ENCODE results near the gene PRKCH. TPM values are rescaled to one million over a fixed set of nuclear protein-coding genes. Genes with fewer than 3 reads are reported as not detected.

Gene PRKCH
- total and polyA plus RNA-seq, 2 donors (not counting 3 experiments of a cell fraction or from before 2014, with no cell fraction given) = 97.7 to 103 TPM

- H3K36me3 ChIP-seq (ENCODE audit: control insufficient read depth in 2 of 2, extremely low read depth in 1 of 2, insufficient read depth in 2 of 2, low read length in 2 of 2) = no peaks in the 10 kb centered on the region
- FAIRE-seq (peak; percentile 83), DNase-seq (ENCODE audit: low read depth, low spot score) (peak; percentile 91)
- no peaks in the 10 kb centered on the region for H3K27me3 ChIP-seq (ENCODE audit: control insufficient read depth in 2 of 2, insufficient read depth in 2 of 2, low read length in 2 of 2)
- no peak overlapping the region for H3K9ac ChIP-seq (replicated peaks; ENCODE audit: extremely low read depth, insufficient read depth, low read length)
- H3K4me2 ChIP-seq (ENCODE audit: insufficient read depth, low read length) = peak overlapping the region; percentile 0
- dilution Hi-C loops (cut with MboI; ENCODE audit: extremely low pct_ligation_motif_present, low sequenced_read_pairs) = no loop called here
- no TSS peak for BruUV-seq (replicated peaks)
- peak overlapping the region; percentile 22 for H3K27ac ChIP-seq (ENCODE audit: insufficient read depth, low read depth, low read length)
- H2AFZ ChIP-seq (ENCODE audit: low read depth, low read length) = peak overlapping the region; percentile 1
- ChIA-PET POLR2A (interaction anchor here (0.6 to 1.0 kb wide), 2 partner anchors 24 to 507 kb away, joined by 3 to 5 read pairs; no protein-coding TSS in a partner anchor), CTCF (interaction anchor here (0.6 to 2.1 kb wide), 8 partner anchors 10 to 83 kb away, joined by 3 to 10 read pairs (median 6); no protein-coding TSS in a partner anchor)
- no peaks in the 10 kb centered on the region for H3K9me1 ChIP-seq (replicated peaks; ENCODE audit: control insufficient read depth, extremely low read depth, insufficient read depth, low read length)
- intact Hi-C loops (cut with micrococcal nuclease) = loop anchor here (1.0 kb wide), 1 partner anchor 24 kb away; no protein-coding TSS in a partner anchor
- H3K9me3 ChIP-seq (replicated peaks; ENCODE audit: control insufficient read depth, insufficient read depth, low read length) = no peaks in the 10 kb centered on the region
- TF ChIP-seq MYC (IDR thresholded peaks at IDR 0.05; ENCODE audit: low read depth, low read length) = no peak
- TF ChIP-seq FOS (IDR thresholded peaks at IDR 0.05; ENCODE audit: borderline replicate concordance, insufficient read depth, low read length) = peak; percentile 62
- H3K79me2 ChIP-seq (ENCODE audit: control insufficient read depth, insufficient read depth, low read length) = no peaks in the 10 kb centered on the region
- no peaks in the 10 kb centered on the region for H4K20me1 ChIP-seq (replicated peaks; ENCODE audit: control insufficient read depth, extremely low read depth, insufficient read depth, low read length)
- H3K4me1 ChIP-seq (ENCODE audit: control insufficient read depth, extremely low read depth, insufficient read depth, low read length) = peaks cover 17% of the 10 kb centered on the region
- no peak overlapping the region for H3K4me3 ChIP-seq (replicated peaks in 1 of 3; ENCODE audit: insufficient read depth in 1 of 3, low read depth in 1 of 3, low read length in 3 of 3)
Measured at GRCh38 chr14:61585598-61586543, 264.5 kb downstream of the PRKCH start.

- no peak overlapping the region for H3K4me3 ChIP-seq (replicated peaks in 1 of 3; ENCODE audit: insufficient read depth in 1 of 3, low read depth in 1 of 3, low read length in 3 of 3)
- H3K36me3 ChIP-seq (ENCODE audit: control insufficient read depth in 2 of 2, extremely low read depth in 1 of 2, insufficient read depth in 2 of 2, low read length in 2 of 2) = no peaks in the 10 kb centered on the region
- POLR2A ChIA-PET = interaction anchor here (1.0 kb wide), 1 partner anchor 25 kb away, joined by 3 read pairs; no protein-coding TSS in a partner anchor
- H3K79me2 ChIP-seq (ENCODE audit: control insufficient read depth, insufficient read depth, low read length) = no peaks in the 10 kb centered on the region
- no peaks in the 10 kb centered on the region for H4K20me1 ChIP-seq (replicated peaks; ENCODE audit: control insufficient read depth, extremely low read depth, insufficient read depth, low read length)
- no peak overlapping the region for H2AFZ ChIP-seq (ENCODE audit: low read depth, low read length)
- H3K4me2 ChIP-seq (ENCODE audit: insufficient read depth, low read length) = no peak overlapping the region
- no peaks in the 10 kb centered on the region for H3K9me3 ChIP-seq (replicated peaks; ENCODE audit: control insufficient read depth, insufficient read depth, low read length)
- H3K27me3 ChIP-seq (ENCODE audit: control insufficient read depth in 2 of 2, insufficient read depth in 2 of 2, low read length in 2 of 2) = no peaks in the 10 kb centered on the region
- CTCF ChIA-PET = interaction anchor here (1.2 to 2.1 kb wide), 6 partner anchors 10 to 30 kb away, joined by 3 to 10 read pairs (median 6); no protein-coding TSS in a partner anchor
- H3K9me1 ChIP-seq (replicated peaks; ENCODE audit: control insufficient read depth, extremely low read depth, insufficient read depth, low read length) = no peaks in the 10 kb centered on the region
- intact Hi-C loops (cut with micrococcal nuclease) (loop anchor here (1.0 kb wide), 1 partner anchor 24 kb away; no protein-coding TSS in a partner anchor), dilution Hi-C loops (cut with MboI; ENCODE audit: extremely low pct_ligation_motif_present, low sequenced_read_pairs) (no loop called here)
- FAIRE-seq = no peak
- TF ChIP-seq FOS (IDR thresholded peaks at IDR 0.05; ENCODE audit: borderline replicate concordance, insufficient read depth, low read length) (peak; percentile 47), CTCF (IDR thresholded peaks at IDR 0.05; ENCODE audit: extremely low read depth in 1 of 2, insufficient read depth in 1 of 2, low read depth in 1 of 2, low read length in 2 of 2) (no peak)
- H3K9ac ChIP-seq (replicated peaks; ENCODE audit: extremely low read depth, insufficient read depth, low read length) = no peak overlapping the region
- H3K27ac ChIP-seq (ENCODE audit: insufficient read depth, low read depth, low read length) = peak overlapping the region; percentile 22
- H3K4me1 ChIP-seq (ENCODE audit: control insufficient read depth, extremely low read depth, insufficient read depth, low read length) = peaks cover 17% of the 10 kb centered on the region
- no TSS peak for BruUV-seq (replicated peaks)
- DNase-seq (ENCODE audit: low read depth, low spot score) = no peak
Measured at GRCh38 chr14:61586544-61587055, 265.2 kb downstream of the PRKCH start.
